Midbrain (tissue), 1 donor: ENCODE results near the gene GUK1.
"Not testable (repeated sequence)": the region's sequence is repeated elsewhere in the genome, so short reads cannot be mapped to it uniquely, and the experiment has no call there.

ENCODE experiments used
- DNase-seq: peaks from one replicate; lab custom pipeline; 2025; lab: John Stamatoyannopoulos, UW

The GUK1 gene

GRCh38 chr1:228104526-228105269, 35.4 kb upstream of the GUK1 start:
- no peak for DNase-seq

GRCh38 chr1:228105270-228105995, 34.6 kb upstream of the GUK1 start:
- DNase-seq = no peak

- DNase-seq = no peak
Measured at GRCh38 chr1:228105996-228106799, 33.9 kb upstream of the GUK1 start.

GRCh38 chr1:228106800-228107054, 33.4 kb upstream of the GUK1 start:
- no peak for DNase-seq

GRCh38 chr1:228107636-228108035, 32.4 kb upstream of the GUK1 start:
- DNase-seq = no peak

GRCh38 chr1:228108055-228108690, 31.9 kb upstream of the GUK1 start:
- no peak for DNase-seq

- DNase-seq = no peak
Measured at GRCh38 chr1:228108742-228109072, 31.4 kb upstream of the GUK1 start.

GRCh38 chr1:228109073-228109961, 30.8 kb upstream of the GUK1 start, which contains the start of gene MRPL55:
MRPL55 (minus strand) TSS chr1:228109299; CDS start chr1:228108260, 1,039 bp downstream.
- DNase-seq = peak; percentile 99

GRCh38 chr1:228109962-228110488, 30.1 kb upstream of the GUK1 start:
- no peak for DNase-seq

- no peak for DNase-seq
Measured at GRCh38 chr1:228110556-228110955, 29.5 kb upstream of the GUK1 start.

GRCh38 chr1:228111315-228111714, 28.8 kb upstream of the GUK1 start:
- DNase-seq = not testable (repeated sequence)

GRCh38 chr1:228112167-228112566, 27.9 kb upstream of the GUK1 start:
- no peak for DNase-seq

- DNase-seq = no peak
Measured at GRCh38 chr1:228112617-228113016, 27.5 kb upstream of the GUK1 start.

- DNase-seq = no peak
Measured at GRCh38 chr1:228114827-228115226, 25.3 kb upstream of the GUK1 start.

GRCh38 chr1:228117335-228117734, 22.7 kb upstream of the GUK1 start:
- DNase-seq = no peak

GRCh38 chr1:228118040-228118439, 22.0 kb upstream of the GUK1 start:
- no peak for DNase-seq

- no peak for DNase-seq
Measured at GRCh38 chr1:228120351-228120750, 19.7 kb upstream of the GUK1 start.

GRCh38 chr1:228120857-228121489, 19.1 kb upstream of the GUK1 start:
- no peak for DNase-seq

GRCh38 chr1:228122921-228123441, 17.1 kb upstream of the GUK1 start:
- DNase-seq = no peak

- DNase-seq = no peak
Measured at GRCh38 chr1:228123505-228123904, 16.6 kb upstream of the GUK1 start.
